Lung (tissue), 12 donors: ENCODE data around the gene PCDH9. TPM values are rescaled to one million over a fixed set of nuclear protein-coding genes. Genes with fewer than 3 reads are reported as not detected.

Source experiments
- ATAC-seq: fragments of 200-7000 bp; cut with Tn5 transposase; one replicate; pipeline ENCODE4 v1.9.1; 2020; ENCODE audit warnings: moderate number of reproducible peaks; ENCODE audit not compliant: insufficient read depth, low FRiP score
- DNase-seq, 3 donors: peaks; one replicate each; pipeline ENCODE4 v3.0.0-alpha.2; 2013 to 2017
- H3K27ac ChIP-seq, 2 donors: one replicate each; pipeline ENCODE4 v1.5.1; 2013; ENCODE audit warnings: mild to moderate bottlenecking in 2 of 2, moderate library complexity in 2 of 2, control low read depth in 1 of 2, inconsistent platforms in 1 of 2, low read depth in 1 of 2, low read length in 1 of 2
- H3K27me3 ChIP-seq, 3 donors: one replicate each; pipeline ENCODE4 v1.5.1; 2013; ENCODE audit warnings: low read length in 2 of 3; ENCODE audit not compliant: control insufficient read depth in 3 of 3, insufficient read depth in 3 of 3
- H3K36me3 ChIP-seq, 4 donors: one replicate each; pipeline ENCODE4 v1.5.1; 2013; ENCODE audit warnings: low read length in 4 of 4, mild to moderate bottlenecking in 1 of 4, moderate library complexity in 1 of 4; ENCODE audit not compliant: control insufficient read depth in 4 of 4, insufficient read depth in 4 of 4
- H3K4me1 ChIP-seq, 5 donors: one replicate each; pipeline ENCODE4 v1.5.1; 2013; ENCODE audit warnings: low read length in 5 of 5, mild to moderate bottlenecking in 2 of 5, moderate library complexity in 1 of 5; ENCODE audit not compliant: control insufficient read depth in 5 of 5, insufficient read depth in 5 of 5
- H3K4me3 ChIP-seq: one replicate; pipeline ENCODE4 v1.5.1; 2013; ENCODE audit warnings: mild to moderate bottlenecking, control low read depth, moderate library complexity
- H3K9ac ChIP-seq, 2 donors: one replicate each; pipeline ENCODE4 v1.5.1; 2013; ENCODE audit warnings: low read length in 2 of 2, control low read depth in 1 of 2; ENCODE audit not compliant: insufficient read depth in 1 of 2
- H3K9me3 ChIP-seq, 4 donors: one replicate each; pipeline ENCODE4 v1.5.1; 2013; ENCODE audit warnings: low read length in 3 of 4, mild to moderate bottlenecking in 1 of 4, moderate library complexity in 1 of 4; ENCODE audit not compliant: control insufficient read depth in 4 of 4, insufficient read depth in 3 of 4
- WGBS, 2 donors: extraction: QIAGEN DNeasy Blood & Tissue Kit; methylation state at CpG; one replicate each; pipeline ENCODE4 v1.1.7; 2013; 5-methylcytosine and 5-hydroxymethylcytosine counted together
- polyA plus RNA-seq, 2 donors: library from polyadenylated mRNA; stranded (reverse); fragments of 200-250 nt; gene quantifications; one replicate each; pipeline ENCODE4 v1.2.1, GENCODE V29; 2013
- total RNA-seq, 2 donors: library from RNA; depleted of rRNA in 1 of 2; stranded (reverse); fragments of >200 nt in 1 of 2; gene quantifications; one replicate each; pipeline ENCODE4 v1.2.1, GENCODE V29; 2014 to 2021
- TF ChIP-seq, protein P1 (sequence below): IDR thresholded peaks from 2 replicates; pipeline ENCODE4 v1.5.1; 2012; ENCODE audit warnings: mild to moderate bottlenecking; ENCODE audit errors: control extremely low read depth, extremely low read depth
- donor health status: control.
- donor health status: control.
- donor health status: Bipolar disorder and iron deficiency.
- donor health status: healthy.
- donor health status: DM: yes; HTN: yes; CAD: no.

Gene PCDH9
- total and polyA plus RNA-seq, 4 donors, result 0.68 to 22.2 (median 4.1) TPM

DNA sequence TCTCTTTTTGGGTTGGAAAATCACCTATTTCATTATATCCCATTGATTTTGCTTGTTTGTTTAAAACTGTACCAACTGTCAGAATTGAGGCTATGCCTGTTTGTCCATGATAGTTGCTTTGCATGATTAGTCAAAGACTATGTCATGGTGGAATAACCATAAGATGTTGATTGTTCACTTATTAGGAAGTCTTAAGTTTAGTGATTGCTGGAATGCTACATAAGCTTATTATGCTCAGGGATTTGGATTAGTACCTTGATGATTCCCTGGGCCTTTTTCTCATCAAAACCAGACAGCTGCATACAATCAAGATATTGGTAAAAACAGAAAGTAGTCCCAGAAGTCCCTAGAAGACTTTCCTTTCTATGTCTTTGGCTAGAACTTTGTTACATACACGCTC, 954.7 kb downstream of the PCDH9 start:
- TF ChIP-seq, protein P1, sequence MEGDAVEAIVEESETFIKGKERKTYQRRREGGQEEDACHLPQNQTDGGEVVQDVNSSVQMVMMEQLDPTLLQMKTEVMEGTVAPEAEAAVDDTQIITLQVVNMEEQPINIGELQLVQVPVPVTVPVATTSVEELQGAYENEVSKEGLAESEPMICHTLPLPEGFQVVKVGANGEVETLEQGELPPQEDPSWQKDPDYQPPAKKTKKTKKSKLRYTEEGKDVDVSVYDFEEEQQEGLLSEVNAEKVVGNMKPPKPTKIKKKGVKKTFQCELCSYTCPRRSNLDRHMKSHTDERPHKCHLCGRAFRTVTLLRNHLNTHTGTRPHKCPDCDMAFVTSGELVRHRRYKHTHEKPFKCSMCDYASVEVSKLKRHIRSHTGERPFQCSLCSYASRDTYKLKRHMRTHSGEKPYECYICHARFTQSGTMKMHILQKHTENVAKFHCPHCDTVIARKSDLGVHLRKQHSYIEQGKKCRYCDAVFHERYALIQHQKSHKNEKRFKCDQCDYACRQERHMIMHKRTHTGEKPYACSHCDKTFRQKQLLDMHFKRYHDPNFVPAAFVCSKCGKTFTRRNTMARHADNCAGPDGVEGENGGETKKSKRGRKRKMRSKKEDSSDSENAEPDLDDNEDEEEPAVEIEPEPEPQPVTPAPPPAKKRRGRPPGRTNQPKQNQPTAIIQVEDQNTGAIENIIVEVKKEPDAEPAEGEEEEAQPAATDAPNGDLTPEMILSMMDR, result no peak
- Histone ChIP-seq H3K4me3 (no peak overlapping the region), H3K27me3 (no peaks in the 10 kb centered on the region), H3K9me3 (peaks cover 0 to 7% (median 3%) of the 10 kb centered on the region in 4 donors), H3K9ac (no peak overlapping the region), H3K27ac (no peak overlapping the region), H3K4me1 (no peaks in the 10 kb centered on the region), H3K36me3 (no peaks in the 10 kb centered on the region)
- DNase-seq, result no peak
- 91 to 95% methylated on average over 1 of the region's 1 CpG for WGBS, 2 donors
- ATAC-seq, result no peak

DNA sequence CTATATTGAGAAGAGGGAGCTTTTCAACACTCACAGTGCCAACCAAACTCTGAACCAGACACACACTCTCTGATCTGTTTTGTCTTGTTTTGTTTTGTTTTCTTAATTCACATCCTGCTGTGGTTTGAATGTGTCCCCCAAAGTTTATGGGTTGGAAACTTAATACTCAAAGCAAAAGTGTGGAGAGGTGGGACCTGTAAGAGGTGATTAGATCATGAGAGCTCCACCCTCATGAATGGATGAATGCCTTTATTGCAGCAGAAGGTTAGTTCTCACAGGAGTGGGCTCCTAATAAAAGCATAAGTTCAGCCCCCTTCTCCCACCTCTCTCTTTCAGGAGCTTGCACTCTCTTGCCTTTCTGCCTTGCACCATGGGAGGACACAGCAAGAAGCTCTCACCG, 957.1 kb downstream of the PCDH9 start:
- Histone ChIP-seq H3K4me3 (no peak overlapping the region), H3K27ac (no peak overlapping the region), H3K4me1 (no peaks in the 10 kb centered on the region), H3K36me3 (no peaks in the 10 kb centered on the region), H3K9ac (no peak overlapping the region), H3K27me3 (no peaks in the 10 kb centered on the region), H3K9me3 (peaks cover 0 to 7% (median 3%) of the 10 kb centered on the region in 4 donors)
- DNase-seq, result no peak
- TF ChIP-seq, protein P1, result no peak
- no peak for ATAC-seq
- WGBS, 2 donors, result 87 to 100% methylated on average over 1 of the region's 1 CpG

- Histone ChIP-seq H3K27ac (no peak overlapping the region), H3K4me1 (peaks cover 0 to 7% (median 0%) of the 10 kb centered on the region in 5 donors), H3K36me3 (no peaks in the 10 kb centered on the region), H3K9ac (no peak overlapping the region), H3K9me3 (no peaks in the 10 kb centered on the region), H3K27me3 (no peaks in the 10 kb centered on the region), H3K4me3 (no peak overlapping the region)
- DNase-seq, result no peak
- no peak for ATAC-seq
- TF ChIP-seq, protein P1, result no peak
- 86 to 91% methylated on average over 5 of the region's 5 CpGs for WGBS, 2 donors
Observed at GRCh38 chr13:66266761-66267160, 963.4 kb downstream of the PCDH9 start.

GRCh38 chr13:66266348-66266747, 963.8 kb downstream of the PCDH9 start:
- H3K9me3 ChIP-seq, result no peaks in the 10 kb centered on the region
- no peaks in the 10 kb centered on the region for H3K27me3 ChIP-seq
- H3K9ac ChIP-seq, result no peak overlapping the region
- no peak for ATAC-seq
- H3K36me3 ChIP-seq, result no peaks in the 10 kb centered on the region
- no peak overlapping the region for H3K4me3 ChIP-seq
- TF ChIP-seq, protein P1, result no peak
- peaks cover 0 to 7% (median 0%) of the 10 kb centered on the region in 5 donors for H3K4me1 ChIP-seq
- no peak for DNase-seq
- H3K27ac ChIP-seq, result no peak overlapping the region
- WGBS, 2 donors, result 83 to 90% methylated on average over 1 of the region's 1 CpG
